ENCODE measurements around the gene HNRNPA1.
"Not testable (repeated sequence)": the region's sequence is repeated elsewhere in the genome, so short reads cannot be mapped to it uniquely, and the experiment has no call there.

The HNRNPA1 gene

DNA sequence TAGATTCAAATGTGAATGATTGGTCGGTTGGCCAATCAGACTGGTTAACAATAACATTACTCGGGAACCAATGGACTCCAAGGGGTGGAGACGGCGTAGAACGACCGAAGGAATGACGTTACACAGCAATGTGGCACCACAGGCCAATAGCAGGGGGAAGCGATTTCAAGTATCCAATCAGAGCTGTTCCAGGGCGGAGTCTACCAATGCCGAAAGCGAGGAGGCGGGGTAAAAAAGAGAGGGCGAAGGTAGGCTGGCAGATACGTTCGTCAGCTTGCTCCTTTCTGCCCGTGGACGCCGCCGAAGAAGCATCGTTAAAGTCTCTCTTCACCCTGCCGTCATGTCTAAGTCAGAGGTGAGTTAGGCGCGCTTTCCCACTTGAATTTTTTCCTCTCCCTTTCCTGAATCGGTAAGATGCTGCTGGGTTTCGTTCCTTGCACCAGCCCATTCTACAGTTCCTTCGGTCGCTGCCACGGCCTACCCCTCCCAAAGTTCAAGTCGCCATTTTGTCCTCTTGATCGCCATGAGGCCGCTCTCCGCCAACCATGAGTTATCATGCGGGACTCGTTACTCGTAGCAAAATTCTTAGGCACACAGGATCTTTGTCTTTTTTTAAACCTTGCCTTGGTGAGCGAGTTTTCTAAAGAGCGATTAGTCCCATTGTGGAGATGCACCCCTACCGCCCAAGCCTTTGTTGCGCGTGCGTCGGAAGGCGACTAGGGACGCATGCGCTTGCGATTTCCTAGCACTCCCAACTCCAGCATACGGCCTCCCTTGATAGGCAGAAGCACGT is at the start of gene HNRNPA1:
HNRNPA1 (plus strand) TSS at position 259 of the 793 bp plus-strand sequence; CDS start at position 341, 82 bp downstream.
- peak; percentile 100 for DNase-seq

DNA sequence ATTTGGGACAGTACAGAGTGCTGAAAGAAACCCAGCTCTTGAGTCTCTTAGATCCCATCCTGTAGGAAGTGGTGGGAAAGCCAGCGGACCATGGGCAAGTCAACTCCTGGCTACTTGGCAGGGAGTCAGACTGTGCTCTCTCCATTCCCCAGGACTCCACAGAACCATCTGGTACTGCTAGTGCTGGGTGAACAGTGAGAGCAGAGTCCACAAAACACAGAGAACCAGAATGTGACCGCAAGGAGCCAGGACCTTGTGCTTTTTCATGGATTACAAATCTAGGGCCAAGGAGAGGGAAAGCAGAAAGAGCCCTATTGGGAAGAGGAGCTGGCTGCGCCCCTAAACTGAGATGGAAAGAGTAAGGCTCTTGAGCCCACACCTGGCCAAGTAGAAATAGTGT is 49.3 kb upstream of the HNRNPA1 start:
- DNase-seq, result not testable (repeated sequence)

DNA sequence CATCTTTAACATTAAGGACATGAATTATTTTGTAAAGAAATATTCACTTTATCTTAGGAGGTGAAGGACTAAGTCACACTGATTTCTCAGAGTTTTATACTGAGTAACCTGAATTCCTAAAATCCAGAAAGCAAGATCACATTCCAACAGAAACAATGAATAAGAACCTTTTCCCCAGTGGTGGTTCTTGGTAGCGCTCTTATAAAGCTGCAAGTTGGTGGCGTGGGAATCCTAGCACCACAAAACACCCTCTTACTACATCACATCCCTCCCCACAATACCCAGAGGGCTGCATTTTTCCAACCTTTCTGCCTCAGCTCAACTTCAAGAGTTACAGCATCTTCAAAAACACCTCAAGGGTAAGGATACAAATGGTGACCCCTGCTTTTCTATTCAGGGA is 47.7 kb upstream of the HNRNPA1 start:
- no peak for DNase-seq

DNA sequence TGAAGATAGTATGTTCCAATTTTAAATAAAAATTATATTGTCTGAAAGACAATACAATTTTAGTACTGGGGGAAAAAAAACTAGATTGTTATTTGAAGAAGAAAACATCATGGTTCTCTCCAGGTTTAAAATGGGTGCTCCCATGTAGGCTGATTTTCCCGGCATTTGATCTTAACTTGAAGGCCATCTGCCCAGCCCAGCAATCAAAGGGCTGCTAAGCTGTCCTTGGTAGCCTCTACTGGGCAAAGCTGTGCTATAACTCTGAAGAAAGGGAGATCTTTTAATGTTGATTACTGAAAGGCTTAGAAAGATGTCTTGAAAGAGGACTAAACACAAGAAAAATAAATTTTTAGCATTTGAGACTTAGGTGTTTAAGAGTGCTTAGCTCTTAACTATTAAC is 42.0 kb upstream of the HNRNPA1 start:
- DNase-seq, result no peak

DNA sequence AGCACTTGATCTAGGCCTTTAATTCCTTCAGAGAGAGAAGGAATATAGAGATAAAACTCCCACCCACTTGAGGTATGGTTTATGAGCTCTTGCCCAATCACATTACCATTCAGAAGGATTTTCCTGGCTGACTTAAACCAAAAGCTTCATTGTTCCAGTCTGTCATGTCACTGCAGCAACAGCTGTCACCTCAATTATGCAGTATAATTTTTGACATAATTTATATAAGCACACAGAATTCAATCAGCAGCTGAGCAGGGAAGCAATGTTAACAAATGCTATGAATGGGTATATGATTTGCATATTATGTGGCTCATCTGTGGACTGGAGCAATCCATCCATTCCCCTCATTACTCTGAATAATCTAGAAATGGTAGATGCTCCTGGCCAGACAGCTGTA is 40.9 kb upstream of the HNRNPA1 start:
- no peak for DNase-seq

DNA sequence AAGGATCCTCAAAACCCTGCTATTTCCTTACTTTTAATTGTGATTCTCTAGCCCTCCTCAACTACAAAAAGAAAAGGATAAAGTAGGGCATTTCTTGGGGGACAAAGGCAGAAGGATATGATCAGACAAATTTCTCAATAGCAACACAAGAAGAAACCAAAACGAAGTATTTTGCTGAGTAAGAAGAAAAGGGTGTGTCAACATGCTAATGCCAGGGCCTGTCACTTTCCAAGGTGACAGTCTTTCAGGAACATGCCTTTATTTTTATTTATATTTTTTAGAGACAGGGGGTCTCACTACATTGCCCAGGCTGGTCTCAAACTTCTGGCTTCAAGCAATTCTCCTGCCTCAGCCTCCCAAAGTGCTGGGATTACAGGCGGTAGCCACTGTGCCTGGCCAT is 40.4 kb upstream of the HNRNPA1 start:
- DNase-seq, result no peak

DNA sequence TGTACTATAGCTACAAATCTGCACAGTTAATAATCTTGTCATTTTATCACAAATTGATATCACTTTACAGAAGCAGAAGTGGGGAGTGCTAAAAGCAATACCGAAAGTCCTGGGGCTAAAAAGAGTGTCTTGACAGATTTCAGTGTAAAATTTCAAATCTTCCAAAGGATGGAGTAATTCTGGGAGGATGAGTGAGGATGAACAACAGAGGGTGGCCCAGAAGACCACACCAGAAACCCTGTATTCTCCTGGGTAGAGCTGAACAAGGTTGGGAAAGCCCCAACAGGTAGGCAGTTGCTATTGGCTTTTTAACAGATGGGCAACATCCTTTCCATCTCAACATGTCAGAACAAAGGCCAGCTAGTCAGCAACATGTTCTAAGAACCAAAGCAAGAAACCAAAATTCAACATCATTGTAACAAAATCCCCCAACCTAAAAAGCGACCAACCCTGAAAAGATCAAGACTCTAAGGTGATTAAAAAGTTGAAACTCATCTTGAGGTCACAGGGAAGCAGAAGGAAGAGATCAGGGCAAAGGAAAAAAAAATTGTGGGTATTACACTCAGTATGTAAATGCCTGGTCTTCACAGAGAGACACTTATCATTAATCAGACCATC is 39.4 kb upstream of the HNRNPA1 start:
- DNase-seq, result no peak

DNA sequence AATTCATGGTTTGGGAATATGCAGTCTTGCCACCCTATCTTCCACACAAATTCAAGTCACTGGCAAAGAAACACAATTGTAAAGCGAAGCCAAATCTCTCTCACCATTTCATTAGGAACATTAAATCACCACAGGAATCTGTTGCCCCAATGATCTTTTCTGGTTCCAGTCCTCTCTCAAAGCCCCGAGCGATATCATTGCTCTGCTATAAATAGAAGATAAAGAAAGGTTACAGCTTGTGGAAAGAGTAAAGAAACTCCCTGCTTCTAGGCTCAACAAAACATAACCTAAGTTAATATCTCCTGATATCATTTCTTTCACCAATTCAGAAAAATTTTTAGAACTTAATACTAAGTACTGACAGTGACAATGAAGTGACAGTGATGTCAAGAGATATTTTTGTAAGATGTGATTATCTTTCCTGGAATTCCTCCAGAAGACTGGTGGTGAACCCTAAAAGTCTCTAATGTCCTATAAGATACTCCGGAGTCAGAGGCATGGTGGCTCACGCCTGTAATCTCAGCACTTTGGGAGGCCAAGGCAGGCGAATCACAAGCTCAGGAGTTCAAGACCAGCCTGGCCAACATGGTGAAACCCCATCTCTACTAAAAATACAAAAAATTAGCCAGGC is 34.4 kb upstream of the HNRNPA1 start:
- no peak for DNase-seq

DNA sequence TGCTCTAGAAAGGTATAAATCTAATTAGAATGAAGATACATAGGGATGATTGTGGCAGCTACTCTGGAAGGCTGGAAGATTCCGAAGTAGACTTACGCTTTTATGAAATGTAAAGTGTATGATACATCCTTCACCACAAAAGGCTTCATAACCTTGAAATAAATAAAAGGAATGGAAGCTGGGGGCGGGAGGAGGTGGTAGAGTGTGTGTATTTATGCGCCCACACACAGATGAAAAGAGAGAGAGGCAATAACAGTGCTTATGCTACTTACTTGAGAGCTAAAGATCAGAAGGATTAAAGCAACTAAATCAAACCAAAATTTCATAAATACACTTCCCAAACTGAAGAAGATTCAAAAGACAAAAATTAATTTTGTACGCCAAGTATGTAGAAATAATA is 31.0 kb upstream of the HNRNPA1 start:
- DNase-seq, result no peak

DNA sequence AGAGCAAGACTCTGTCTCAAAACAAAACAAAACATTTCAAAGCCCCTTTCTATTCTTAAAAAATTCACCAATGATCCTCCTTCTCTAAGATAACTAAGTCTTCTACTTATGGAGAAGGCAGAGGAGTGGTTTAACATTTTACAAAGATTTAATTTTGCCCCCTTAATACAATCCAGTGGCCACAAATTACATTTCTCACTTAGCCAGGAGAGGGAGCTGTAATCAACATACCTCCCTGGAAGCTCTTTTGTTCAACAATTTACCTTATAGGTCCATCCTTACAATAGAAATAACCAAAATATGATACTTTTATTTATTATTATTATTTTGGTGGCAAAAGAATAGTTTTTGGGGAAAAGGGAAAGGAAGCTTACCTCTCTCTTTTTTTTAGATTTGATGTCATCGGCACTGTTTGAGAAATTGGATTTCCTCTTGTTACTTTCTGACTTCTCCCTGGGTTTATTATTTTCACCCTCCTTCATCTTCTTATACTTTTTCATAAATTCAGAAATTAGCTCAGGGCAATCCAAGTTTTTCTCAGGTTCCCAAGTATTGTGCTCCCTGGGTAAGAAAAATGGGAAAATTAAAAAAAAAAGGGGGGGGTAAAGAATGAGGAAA is 28.8 kb upstream of the HNRNPA1 start:
- DNase-seq, result peak; percentile 56

DNA sequence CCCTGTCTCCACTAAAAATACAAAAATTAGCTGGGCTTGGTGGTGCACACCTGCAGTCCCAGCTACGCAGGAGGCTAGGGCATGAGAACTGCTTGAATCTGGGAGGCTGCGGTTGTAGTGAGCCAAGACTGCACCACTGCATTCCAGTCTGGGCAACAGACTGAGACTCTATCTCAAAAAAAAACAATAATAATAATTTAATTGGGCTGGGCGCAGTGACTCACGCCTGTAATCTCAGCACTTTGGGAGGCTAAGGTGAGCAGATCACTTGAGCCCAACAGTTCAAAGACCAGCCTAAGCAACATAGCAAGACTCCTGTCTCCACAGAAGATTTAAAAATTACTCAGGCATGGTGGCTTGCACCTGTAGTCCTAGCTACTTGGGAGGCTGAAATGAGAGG is 27.3 kb upstream of the HNRNPA1 start:
- DNase-seq, result no peak

DNA sequence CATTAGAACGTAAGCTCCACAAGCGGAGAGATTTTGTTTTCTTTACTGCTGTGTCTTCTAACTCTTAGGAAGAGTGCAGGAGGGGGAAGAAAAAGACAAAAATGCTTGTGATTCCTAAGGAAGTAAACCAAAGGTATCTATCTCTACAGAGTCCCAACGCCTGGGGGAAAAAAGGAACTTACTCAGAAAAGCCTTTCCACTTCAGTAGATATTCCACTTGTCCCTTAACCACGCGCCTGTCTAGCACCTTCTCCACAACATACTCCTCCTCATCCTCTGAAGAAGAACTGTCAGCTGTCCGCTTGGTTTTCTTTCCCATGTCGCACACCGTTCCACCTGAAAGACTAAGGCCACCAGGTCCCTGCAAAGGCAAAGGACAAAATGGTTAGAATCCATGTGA is 23.2 kb upstream of the HNRNPA1 start:
- DNase-seq, result no peak

DNA sequence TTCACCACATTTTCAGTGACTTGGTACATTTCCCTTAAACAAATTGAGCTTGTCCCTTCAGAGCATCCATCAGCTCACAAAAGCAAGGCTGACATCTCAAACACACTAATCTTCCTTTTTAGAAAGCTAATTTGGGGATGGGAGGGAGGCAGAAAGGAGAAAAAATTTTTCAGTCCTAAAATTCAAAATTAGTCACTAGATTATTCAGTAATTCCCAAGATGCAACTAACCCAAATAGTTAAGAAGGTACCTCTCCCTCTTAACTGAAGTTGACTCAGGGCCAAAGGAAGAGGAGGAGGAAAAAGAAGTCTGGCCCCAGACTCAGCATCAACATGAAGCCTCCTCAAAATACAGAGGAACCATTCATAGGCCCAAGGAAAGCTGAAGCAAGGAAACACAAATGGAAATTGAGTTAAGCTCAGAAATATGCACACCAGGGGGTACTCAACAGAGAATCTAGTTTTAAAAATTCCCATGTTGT is 22.3 kb upstream of the HNRNPA1 start:
- no peak for DNase-seq

DNA sequence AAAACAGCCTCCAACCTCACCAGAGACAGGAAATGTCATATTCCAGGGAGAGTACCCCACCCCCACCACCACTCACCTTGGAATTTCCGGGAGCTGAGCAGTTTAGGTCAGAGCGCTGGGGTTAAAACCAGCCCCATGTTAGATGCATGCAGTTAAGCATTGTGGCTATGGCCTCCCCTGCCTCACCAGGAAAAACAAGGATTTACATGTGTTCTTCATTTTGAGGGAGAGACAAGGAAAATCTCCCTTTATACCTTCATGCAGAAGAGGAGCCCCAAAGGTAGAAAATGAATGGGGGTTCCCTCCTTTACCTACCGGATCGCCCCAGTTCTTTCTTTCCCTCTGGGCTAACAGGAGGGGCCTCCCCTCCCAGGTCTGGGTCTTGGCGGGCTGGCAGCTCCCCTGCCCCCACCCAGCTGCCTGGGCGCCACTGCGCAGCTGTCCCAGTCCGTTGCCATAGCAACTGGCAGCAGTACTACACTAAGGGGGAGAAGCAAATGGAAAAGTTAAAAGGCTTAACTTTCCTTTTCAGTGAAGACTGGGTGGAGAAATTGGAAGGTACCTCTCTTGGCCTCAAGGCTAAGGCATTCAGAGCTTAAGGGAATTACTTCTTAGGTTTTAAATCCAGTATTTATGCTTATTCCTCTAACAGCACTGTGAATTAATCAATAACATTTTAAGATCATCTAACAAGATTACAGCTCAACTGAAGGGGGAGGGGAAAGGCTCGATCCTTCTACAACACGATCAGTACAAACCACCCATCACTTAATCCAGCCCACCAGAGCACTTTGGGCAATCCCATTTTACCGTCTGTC is 21.1 kb upstream of the HNRNPA1 start:
- peak; percentile 96 for DNase-seq

DNA sequence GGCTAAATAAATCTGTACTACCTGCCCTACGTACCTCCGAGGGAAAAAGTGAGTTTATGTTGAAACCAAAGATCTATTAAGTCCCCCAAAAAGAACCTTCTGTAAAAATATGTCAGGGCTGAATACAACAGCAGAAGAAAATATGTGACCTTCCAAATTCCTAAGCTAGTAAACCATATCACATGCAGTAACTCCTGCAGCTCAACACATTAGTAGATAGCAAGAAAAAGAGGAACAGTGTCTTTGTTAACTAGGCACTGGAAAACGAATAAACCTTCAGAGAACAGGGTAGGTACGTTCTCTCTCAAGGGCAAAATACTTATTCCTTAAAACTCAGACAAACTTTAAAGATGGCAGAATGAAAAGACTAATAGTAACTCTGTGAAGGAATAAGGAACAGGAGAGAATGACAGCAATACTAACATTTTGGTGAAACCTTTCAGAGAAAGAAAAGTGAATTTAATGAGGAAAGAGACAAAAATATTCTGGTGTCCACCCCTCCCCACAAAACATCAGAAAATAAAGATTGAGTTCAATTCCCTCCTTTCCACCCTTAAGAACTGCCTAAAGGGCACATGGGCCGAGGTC is 18.6 kb upstream of the HNRNPA1 start:
- DNase-seq, result no peak

DNA sequence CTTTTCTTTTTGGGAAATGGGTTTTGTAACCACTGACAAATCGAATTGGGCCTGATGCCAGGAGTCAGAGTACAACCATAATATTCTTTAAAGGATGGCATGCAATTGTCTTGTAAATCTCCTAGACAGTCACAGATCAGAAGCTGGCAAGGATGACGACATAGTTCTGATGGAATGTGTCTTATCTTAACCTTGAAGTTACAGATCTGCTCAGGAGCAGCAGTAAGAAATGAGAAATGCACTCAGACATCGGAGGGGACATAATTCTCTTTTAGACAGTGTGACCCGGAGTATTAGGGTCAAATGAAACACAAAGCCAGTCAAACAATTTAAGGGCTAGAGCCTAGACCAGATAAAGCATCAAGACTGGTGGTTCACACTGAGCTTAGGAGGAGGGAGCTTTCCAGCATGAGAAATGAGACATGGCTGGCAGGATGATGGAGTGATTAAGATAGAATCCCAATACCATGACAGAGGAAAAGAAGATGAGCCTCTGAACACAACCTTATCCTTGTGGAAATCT is 18.1 kb upstream of the HNRNPA1 start:
- DNase-seq, result no peak

DNA sequence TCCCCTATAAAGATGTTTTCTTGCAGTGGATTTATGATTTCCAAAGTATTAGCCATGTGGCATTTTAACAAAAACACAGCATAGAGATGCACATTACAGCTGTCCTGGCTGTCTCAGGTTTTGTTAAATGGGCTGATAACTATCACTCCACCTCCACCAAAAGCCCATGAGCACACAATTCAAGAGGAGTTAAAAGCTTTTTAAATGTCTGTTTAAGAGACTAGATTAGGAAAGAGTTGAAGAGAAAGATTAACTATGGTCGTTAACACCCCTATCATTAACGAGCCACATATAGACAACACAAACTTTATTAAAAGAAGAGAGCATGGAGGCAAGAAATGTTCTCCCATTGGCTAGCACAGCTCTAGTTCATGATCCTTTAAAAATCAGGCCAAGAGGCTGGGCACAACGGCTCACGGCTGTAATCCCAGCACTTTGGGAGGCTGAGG is 15.1 kb upstream of the HNRNPA1 start:
- no peak for DNase-seq

DNA sequence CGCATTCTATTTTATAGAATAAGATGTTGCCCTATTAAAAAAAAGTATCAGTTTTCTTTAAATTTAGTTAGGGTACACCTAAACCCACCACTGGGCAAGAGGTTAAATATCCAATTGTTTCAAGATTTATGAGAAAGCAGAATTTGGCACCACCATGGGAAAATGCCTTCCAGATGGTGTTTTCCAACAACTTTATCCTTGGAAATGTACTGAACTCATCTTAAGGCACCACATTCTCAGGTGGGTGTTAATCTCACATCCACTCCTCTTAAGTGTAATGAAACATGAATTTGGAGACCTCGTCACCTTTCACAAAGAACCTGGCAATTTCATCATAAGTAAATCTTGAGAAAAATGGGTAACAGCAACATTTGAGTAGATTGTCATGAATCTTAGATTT is 13.7 kb upstream of the HNRNPA1 start:
- DNase-seq, result no peak

DNA sequence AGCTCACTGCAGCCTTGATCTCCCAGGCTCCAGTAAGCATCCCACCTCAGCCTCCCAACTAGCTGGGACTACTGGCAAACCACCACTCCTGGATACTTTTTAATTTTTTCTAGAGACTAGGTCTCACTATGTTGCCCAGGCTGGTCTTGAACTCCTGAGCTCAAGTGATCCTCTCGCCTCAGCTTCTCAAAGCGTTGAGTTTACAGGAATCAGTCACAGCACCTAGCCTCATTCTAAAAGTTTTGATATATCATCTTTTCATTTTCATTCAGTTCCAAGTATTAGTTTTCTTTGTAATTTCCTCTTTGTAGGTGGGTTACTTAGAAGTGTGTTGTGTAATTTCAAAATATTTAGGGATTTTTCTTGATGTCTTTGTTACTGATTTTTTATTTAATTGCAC is 10.2 kb upstream of the HNRNPA1 start:
- no peak for DNase-seq

DNA sequence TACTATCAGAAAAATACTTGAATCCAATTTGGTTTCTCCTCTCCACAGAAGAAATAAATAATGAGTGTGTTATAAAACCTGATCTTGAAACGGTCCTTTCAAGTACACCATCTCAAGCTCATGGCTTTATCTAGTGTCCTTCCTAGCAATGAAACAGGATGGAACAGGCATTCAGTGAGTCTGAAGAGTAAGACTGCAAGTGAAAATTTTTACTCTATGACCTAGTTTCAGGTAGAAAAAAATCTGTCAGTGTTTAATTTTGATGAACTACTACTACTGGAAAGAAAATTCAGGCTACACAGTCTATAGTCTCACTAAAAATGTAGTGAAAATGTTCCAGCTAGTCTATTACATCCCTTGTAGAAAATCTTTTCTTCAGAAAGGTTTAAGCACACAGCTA is 8.3 kb upstream of the HNRNPA1 start:
- no peak for DNase-seq

DNA sequence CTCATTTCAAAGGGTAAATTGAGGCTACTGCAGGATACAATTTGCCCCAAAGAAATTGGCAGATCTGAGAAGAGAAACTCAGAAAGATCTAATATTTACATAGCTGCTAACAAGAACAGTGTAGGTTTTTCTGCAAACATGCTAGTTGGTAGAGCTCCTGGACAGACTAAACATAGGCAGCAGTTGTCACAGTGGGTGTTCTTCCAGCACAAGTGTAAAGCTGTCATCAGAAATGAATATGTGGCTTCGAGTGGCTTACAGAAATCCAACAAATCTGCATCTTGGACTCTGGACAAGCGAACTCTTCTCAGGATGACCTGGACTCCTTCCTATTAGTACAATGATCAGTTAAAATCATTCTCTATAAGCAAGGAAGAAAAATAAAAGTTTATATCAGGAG is 6.5 kb upstream of the HNRNPA1 start:
- DNase-seq, result no peak

DNA sequence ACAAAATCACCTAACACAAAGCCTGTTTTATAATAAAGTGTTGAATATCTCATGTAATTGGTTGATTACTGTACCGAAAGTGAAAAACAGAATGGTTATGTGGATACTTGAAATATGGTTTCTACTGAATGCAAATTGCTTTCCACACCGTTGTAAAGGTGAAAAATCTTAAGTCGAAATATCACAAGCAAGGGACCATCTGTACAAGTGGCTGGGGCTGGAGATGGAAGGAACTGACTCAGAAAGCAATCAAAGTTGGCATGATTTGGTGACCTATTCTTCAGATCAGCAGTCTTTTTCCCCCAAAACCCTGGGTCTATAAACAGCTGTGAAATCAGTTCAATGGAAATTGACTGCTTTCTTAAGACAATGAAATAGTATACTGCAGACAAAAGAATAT is 4.2 kb upstream of the HNRNPA1 start:
- DNase-seq, result no peak
